GM12873 (cell line): Measurements from ENCODE around the gene HECW1.

Source experiments
- TF ChIP-seq, protein P1 (sequence below): IDR thresholded peaks from 2 replicates; pipeline ENCODE4 v1.5.1; 2012; ENCODE audit warnings: low read depth, mild to moderate bottlenecking, moderate library complexity, low read length, control low read depth; ENCODE audit not compliant: insufficient read depth; ENCODE audit errors: missing control alignments

Gene HECW1

DNA sequence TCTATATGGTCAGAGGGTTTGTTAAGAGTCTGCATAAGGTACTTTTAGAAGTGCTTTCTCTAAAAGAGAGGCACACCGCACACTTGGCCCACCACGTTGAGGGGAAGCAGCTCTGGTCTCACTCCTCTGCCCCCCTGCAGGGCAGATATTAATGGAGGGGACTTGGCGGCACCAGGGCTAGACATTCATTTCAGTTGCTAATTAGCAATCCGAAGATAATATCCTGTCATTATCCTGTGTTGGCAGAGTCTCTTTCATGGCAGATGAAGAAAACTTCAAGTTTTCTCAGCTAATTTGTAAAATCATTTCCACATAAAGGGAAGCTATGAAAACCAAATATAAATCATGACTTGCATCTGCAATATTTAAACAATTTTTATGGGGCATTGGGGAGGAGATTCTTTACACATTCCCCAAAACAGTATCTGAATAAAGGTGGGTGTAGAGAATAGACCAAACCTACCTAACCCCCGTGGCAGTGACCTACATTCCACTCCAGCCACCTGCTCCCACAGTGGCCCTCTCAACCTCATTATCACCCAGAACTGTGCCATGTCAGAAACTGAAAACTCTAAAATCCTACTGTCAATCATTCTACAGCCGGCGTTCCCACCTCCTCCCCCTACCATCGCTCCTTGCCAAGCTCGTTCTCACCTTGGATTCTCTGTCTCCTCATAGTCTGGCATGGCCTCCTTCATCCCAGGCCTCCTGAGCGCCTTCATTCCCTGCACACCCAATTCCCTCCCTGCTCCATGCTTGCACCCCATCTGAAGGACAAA, 416.3 kb downstream of the HECW1 start:
- TF ChIP-seq, protein P1, sequence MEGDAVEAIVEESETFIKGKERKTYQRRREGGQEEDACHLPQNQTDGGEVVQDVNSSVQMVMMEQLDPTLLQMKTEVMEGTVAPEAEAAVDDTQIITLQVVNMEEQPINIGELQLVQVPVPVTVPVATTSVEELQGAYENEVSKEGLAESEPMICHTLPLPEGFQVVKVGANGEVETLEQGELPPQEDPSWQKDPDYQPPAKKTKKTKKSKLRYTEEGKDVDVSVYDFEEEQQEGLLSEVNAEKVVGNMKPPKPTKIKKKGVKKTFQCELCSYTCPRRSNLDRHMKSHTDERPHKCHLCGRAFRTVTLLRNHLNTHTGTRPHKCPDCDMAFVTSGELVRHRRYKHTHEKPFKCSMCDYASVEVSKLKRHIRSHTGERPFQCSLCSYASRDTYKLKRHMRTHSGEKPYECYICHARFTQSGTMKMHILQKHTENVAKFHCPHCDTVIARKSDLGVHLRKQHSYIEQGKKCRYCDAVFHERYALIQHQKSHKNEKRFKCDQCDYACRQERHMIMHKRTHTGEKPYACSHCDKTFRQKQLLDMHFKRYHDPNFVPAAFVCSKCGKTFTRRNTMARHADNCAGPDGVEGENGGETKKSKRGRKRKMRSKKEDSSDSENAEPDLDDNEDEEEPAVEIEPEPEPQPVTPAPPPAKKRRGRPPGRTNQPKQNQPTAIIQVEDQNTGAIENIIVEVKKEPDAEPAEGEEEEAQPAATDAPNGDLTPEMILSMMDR = no peak

DNA sequence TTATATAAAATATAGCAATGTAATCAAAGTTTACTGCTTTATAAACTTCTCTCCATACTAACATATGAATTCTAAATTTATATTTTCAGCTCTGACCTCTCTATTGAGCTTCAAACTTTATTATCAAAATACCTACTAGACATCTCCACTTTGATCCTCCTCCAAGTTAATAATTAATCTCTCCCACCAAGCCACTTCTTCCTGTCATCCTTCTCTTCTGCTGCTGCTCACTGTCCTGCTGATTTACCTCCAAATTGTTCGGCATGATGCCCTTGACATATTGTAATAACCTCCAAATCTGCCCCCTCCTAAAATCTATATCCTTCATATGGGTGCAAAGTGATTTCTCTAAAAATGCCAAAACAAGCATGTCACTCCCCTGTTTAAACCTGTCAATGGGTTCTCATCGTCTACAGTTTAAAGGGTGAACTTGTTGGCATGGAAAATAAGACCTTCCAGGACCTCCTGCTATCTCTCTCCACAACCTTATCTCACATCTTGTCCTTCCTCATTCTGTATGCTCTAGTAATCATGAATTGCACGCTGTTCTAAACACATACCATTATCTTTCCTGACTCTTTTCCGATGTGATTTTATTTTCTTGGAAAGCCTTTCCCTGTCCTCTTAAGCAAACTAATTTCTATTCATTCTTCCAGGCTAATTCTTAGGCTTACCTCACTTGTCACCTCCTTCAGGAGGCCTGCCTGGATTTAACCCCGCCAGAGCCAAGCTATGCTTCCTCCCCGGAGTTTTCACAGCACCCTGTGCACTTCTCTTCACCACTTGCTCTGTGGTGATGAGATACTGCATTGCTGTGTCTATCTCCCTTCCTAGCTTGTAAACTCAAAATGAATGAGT, 418.3 kb downstream of the HECW1 start:
- TF ChIP-seq, protein P1 = no peak

DNA sequence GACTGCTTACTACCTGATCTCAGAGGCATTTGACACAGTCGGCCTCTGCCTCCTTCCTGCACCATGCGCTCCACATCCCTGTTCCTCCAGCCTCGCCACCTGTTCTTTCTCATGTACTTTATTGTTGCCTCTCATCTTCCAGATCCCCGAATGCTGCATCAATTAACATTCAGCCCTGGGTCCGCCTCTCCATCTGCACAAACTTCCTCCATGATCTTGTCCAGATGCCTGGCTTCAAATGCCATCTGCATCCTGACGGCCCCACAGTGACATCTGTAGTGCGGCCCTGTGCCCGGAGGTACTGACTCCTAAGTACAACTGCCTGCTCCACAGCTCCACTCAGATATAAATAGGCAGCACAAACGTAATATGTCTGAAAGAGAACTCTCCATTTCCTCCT, 419.3 kb downstream of the HECW1 start:
- TF ChIP-seq, protein P1 = no peak

DNA sequence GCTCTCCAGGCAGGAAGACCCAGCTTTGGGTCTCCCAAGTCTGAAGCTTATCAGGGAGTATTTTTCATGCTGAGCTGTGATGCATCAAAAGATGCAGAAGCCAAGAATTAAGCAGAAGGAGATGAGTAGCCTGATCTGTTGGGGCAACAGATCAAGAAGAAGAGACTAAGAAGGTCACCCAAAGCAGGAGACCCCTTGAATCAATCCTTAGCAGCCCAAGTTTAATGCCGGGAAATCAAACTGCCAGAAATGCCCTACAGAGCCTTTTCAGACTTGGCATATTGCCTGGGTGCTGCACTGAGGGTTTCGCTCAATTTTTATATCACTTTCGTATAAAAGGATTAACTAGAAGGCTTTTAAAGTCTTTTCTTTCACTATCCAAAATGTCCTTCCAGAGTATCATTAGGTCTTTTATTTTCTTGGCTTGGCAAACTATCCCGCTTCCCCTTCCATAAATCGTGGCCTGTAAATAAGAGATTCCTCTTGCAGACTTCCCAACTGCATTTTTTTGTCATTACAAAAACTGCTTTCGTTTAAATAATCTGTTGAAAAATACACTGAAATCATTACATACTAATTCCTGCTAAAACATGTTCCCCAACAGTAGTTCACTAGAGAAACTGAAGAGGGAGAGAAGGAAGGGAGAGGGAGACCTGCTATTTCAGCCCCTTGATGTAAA, 421.5 kb downstream of the HECW1 start:
- TF ChIP-seq, protein P1 = no peak

DNA sequence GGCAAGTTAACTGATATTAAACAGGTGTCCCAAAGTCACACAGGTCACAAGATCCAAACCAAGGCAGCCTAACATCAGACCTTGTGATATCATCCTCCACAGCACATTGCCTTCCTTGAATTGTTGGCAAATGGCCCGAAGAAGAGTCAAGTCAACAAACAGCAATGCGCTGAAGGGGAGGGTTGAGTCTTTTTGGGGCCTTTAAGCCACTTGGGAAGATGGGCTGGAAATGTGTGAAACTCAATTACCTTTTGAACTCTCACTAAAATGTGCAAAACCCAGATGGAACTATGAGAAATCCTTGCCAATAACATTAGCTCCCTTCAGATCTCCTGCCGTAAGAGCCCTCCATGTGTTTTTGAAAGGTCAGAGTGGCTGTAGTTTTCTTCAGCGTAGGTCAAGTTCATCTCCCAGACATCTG, 422.6 kb downstream of the HECW1 start:
- TF ChIP-seq, protein P1 = no peak

DNA sequence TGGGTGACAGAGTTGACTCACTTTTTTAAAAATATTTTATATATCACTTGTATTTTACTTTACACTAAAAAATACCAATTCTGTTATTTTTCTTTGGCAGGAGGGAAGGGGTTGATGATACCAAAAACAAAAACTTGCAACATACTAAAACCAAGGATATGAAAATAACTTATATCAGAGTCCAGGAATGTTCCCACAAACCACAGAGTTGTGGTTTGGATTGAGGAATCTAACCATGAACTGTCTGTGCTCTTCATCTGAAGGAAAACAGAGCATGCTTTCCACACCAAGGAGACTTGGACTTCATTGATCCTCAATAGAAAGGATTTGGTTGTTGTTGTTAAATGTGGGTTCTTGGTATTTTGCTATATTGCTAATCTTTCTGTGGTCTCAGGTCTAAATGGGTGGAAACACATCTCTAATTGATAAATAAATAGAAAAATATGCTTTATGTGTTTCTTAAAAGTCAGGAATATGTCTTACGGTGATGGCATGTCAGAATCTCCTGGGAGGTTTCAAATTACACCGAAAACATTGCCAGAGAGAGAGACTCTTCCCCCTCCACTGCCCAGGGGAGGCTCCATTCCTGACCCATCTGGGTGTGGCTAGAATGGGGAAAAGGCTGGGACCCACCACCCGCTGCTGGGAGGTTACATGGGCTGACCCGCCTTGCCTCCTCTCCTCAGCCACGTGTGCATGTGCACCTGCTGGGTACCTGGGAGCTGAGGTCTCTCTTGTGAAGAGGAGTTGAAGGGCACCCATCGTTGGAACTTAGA, 423.6 kb downstream of the HECW1 start:
- TF ChIP-seq, protein P1 = no peak
